ENCODE results near the gene COL4A2. TPM values are rescaled to one million over a fixed set of nuclear protein-coding genes. Genes with fewer than 3 reads are reported as not detected.
A peak's percentile ranks its signal among the peaks of the same experiment; 100 is the strongest.

The COL4A2 gene
- polyA plus RNA-seq, 2 of the 4 experiments (the other 2 are of a cell fraction): 46.9 to 119 TPM

- 7% methylated on average over 24 of the region's 24 CpGs for WGBS (ENCODE audit: missing lambda C conversion rate)
- TF ChIP-seq PHF8 (IDR thresholded peaks at IDR 0.05; ENCODE audit: borderline replicate concordance, low read depth) (no peak), FOSL2 (IDR thresholded peaks at IDR 0.05) (no peak), FOSL2 (CRISPR knock-in tag; IDR thresholded peaks at IDR 0.05) (no peak), FOSB (CRISPR knock-in tag; IDR thresholded peaks at IDR 0.05) (no peak), RNF2 (IDR thresholded peaks at IDR 0.05; ENCODE audit: borderline replicate concordance, low read depth) (no peak)
- peak overlapping the region; percentile 71 for H3K4me3 ChIP-seq
- FAIRE-seq (no peak), ATAC-seq (no peak; a peak in 2 of 6 replicates), DNase-seq (ENCODE audit: low read depth in 1 of 2, low spot score in 1 of 2) (no peak)
- POLR2A ChIA-PET: interaction anchor here (0.7 to 1.2 kb wide), 3 partner anchors 53 to 106 kb away, joined by 3 to 5 read pairs (median 4); no protein-coding TSS in a partner anchor
- no peaks in the 10 kb centered on the region for H3K4me1 ChIP-seq
- H3K4me2 ChIP-seq: peak overlapping the region; percentile 73
- H3K9me3 ChIP-seq: no peaks in the 10 kb centered on the region
- H3K27ac ChIP-seq: peak overlapping the region; percentile 66 to 81
- CTCF ChIA-PET: interaction anchor here (0.5 to 1.2 kb wide), 5 partner anchors 8 to 263 kb away, joined by 3 to 5 read pairs (median 3); no protein-coding TSS in a partner anchor
Measured at GRCh38 chr13:110562036-110562597, 255.0 kb downstream of the COL4A2 start.

Small RNA genes lying within 50 kb of the gene (small RNA-seq; reads per million reads assigned to genes)
- 0 reads per million in 6 experiments for gene MIR8073

Other genes with a start within 250 kb of the COL4A2 start
- gene COL4A1, start 127 bp upstream of the COL4A2 start, polyA plus RNA-seq (2011; rRNA removed): 23.8 and 24.3 TPM in 2 replicates
- 70.9 to 71.4 TPM (median 71.3 TPM) in 3 replicates for gene COL4A1, start 127 bp upstream of the COL4A2 start, polyA plus RNA-seq (2017; fragmentation: RNase III; extraction: RNeasy Plus Mini Kit Qiagen cat#74134 plus additional on column Dnase treatment)